Left lung (tissue), 10 donors: ENCODE data around the gene THAP3. TPM values are rescaled to one million over a fixed set of nuclear protein-coding genes. Genes with fewer than 3 reads are reported as not detected.
A peak's percentile ranks its signal among the peaks of the same experiment; 100 is the strongest.

Source experiments
- ATAC-seq: fragments of 200-7000 bp; cut with Tn5 transposase; one replicate; pipeline ENCODE4 v1.9.1; 2020; ENCODE audit warnings: moderate library complexity
- DNase-seq, 4 donors: peaks; one replicate each; pipeline ENCODE4 v3.0.0-alpha.2; 2013 to 2020
- H3K27ac ChIP-seq, 2 donors: fragments of 200-600 bp; sonication (generic) in 1 of 2; one replicate each; pipeline versions ENCODE4 v1.5.0 to v1.8.0; 2020 to 2021
- H3K27me3 ChIP-seq, 2 donors: fragments of 200-600 bp; sonication (generic) in 1 of 2; one replicate each; pipeline versions ENCODE4 v1.5.0 to v1.8.0; 2020 to 2021
- H3K36me3 ChIP-seq, 2 donors: fragments of 200-600 bp; sonication (generic) in 1 of 2; one replicate each; pipeline versions ENCODE4 v1.5.0 to v1.8.0; 2020 to 2021
- H3K4me1 ChIP-seq, 2 donors: fragments of 200-600 bp; one replicate each; pipeline ENCODE4 v1.8.0; 2021
- H3K4me3 ChIP-seq, 2 donors: fragments of 200-600 bp; sonication (generic) in 1 of 2; one replicate each; pipeline versions ENCODE4 v1.5.0 to v1.8.0; 2020 to 2021; ENCODE audit warnings: mild to moderate bottlenecking in 1 of 2
- H3K9me3 ChIP-seq, 2 donors: fragments of 200-600 bp; sonication (generic) in 1 of 2; one replicate each; pipeline versions ENCODE4 v1.5.0 to v1.8.0; 2020 to 2021
- CTCF ChIP-seq, 2 donors: fragments of 200-600 bp; sonication (generic) in 1 of 2; IDR thresholded peaks; one replicate each; pipeline versions ENCODE4 v1.5.0 to v1.8.0; 2021; ENCODE audit warnings: antibody characterized with exemption in 2 of 2
- intact Hi-C, 2 donors: fragments of 100-400 bp; cut with DNase I; formaldehyde crosslinking; loops; one replicate each; pipeline versions ENCODE4 v1.11.2 to v1.14.2; 2022
- polyA plus RNA-seq, 6 donors: library from polyadenylated mRNA; unstranded; fragments of 120-200 nt; gene quantifications; one replicate each; pipeline ENCODE4 v1.2.1, GENCODE V29; 2013; ENCODE audit not compliant: insufficient read length in 6 of 6
- total RNA-seq, 2 donors: library from RNA; stranded (reverse); fragmentation: NEBNext Ultra II Directional; extraction: Animal tissue kit (Norgen Biotek cat#: 25700); gene quantifications; one replicate each; pipeline ENCODE4 v1.2.1, GENCODE V29; 2021
- donor health status: DM: no; HTN: yes; CAD: no.
- donor health status: DM: no; HTN: no; CAD: no.

THAP3 gene
- total and polyA plus RNA-seq, 8 donors = 14.5 to 20.5 (median 17.1) TPM

DNA sequence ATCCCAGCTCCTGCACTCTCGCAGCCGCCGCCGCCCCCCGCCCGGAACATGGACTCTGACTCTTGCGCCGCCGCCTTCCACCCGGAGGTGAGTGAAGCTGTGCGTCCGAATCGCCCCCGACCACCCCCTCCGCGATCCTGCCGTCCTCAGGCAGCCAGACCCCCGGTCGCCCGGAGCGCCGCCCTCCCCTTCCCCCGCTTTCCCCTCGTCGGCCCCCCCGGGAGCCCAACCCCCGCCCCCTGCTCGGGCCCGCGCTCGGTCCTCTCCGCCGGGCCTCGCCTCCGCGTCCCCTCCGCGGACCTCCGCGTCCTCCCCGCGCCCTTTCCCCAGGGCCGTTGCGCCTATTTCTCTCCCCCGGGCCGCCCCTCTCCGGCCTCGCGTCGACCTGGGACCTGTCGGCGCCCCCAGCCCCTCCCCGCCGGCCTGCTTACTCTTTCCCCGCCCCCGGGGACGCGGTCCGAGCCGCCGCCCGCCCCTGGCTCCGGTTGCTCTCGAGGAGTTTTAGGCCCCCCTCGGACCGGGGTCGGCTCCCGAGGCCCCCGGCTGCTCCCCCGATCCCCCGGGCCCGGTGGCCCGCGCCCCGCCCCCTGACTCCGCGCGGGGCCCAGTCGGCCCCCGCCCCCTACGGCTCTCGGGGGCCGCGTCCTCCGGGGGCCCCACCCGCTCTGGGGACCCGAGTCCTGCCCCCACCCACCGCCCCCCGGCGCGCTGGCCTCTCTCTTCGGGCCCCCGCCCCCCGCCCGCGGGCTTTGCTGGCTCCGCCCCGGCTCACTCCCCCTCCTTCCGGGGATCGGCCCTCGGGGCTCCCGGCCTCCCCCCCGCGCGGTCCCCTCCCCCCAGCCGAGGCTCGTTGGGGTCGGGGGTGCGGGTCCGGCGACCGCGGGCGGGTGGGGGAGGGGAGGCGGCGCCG lies 10.4 kb upstream of the THAP3 start:
- H3K4me1 ChIP-seq = peaks cover 7 to 30% of the 10 kb centered on the region in 2 donors
- H3K9me3 ChIP-seq = no peaks in the 10 kb centered on the region
- H3K4me3 ChIP-seq = peak overlapping the region; percentile 85 to 95
- no peak for TF ChIP-seq CTCF (IDR thresholded peaks at IDR 0.05)
- DNase-seq = peak; percentile 28 to 90 (median 66)
- H3K27me3 ChIP-seq = peaks cover 0 to 9% of the 10 kb centered on the region in 2 donors
- ATAC-seq = peak; percentile 3
- peak overlapping the region; percentile 80 to 90 for H3K27ac ChIP-seq
- peaks cover 0 to 19% of the 10 kb centered on the region in 2 donors for H3K36me3 ChIP-seq
- intact Hi-C loops = no loop called here

DNA sequence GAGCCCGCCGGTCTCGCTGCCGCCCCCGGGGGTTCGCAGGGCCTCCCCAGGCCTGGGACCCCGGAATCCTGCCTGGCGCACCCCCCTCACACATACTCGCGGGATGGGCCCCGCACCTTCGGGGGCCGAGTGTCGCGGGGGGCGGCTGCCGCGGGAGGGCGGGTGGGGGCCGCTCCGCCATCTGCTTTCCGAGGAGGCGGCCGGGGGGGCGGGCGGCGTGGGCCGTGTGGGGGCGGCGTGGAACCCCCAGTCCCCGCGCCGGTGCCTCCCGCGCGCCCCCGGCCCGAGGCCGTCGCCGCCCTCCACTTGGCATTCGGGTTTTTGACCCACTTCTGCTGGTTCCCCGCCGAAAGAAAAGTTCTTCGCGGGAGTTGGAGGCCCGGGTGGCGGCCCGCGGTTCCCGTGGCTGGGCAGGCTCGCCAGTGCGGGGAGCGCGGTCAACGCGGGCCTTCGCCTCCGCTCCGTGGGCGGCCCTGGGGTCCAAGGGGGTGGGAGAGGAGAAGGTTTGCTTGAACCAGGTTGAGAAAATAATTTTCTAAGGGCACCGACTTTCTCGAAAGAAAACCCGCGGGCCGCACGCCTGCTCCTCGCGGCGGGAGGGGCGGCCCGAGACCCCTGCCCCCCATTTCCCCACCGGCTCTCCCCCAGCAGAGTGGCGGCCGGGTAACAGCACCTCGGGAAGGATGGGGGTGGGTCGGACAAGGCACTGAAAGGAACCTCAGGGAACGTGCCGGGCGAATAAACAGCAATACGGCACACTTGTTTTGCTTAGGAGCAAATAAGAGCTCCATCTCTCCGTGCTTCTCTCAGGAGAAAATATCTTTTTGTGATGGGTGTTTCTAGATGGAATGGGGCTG lies 9.5 kb upstream of the THAP3 start:
- DNase-seq = peak in 3 of 4 donors; percentile 15 to 85 (median 23)
- H3K4me3 ChIP-seq = peak overlapping the region; percentile 85 to 95
- H3K9me3 ChIP-seq = no peaks in the 10 kb centered on the region
- ATAC-seq = no peak
- H3K4me1 ChIP-seq = peaks cover 7 to 24% of the 10 kb centered on the region in 2 donors
- H3K36me3 ChIP-seq = peaks cover 0 to 28% of the 10 kb centered on the region in 2 donors
- intact Hi-C loops = no loop called here
- no peak for TF ChIP-seq CTCF (IDR thresholded peaks at IDR 0.05)
- peaks cover 0 to 9% of the 10 kb centered on the region in 2 donors for H3K27me3 ChIP-seq
- peak overlapping the region; percentile 80 to 90 for H3K27ac ChIP-seq

DNA sequence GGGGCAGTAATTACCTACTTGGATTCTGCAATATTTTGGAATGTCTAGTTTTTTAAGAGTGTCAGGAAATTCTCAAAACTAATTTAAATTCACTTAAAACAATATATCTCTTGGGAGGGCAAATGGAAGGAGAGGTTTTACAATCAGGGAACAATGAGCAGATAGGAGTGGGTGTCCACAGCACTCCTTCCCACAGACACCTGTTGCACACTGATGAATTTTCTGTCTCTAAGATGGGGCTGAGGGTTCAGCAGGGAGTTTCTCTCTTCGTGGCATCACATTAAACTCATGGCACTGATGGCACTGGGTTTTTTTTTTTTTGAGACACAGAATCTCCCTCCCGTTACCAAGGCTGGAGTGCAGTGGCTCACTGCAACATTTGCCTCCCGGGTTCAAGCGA lies 5.6 kb upstream of the THAP3 start:
- H3K27ac ChIP-seq = no peak overlapping the region
- peaks cover 0 to 61% of the 10 kb centered on the region in 2 donors for H3K36me3 ChIP-seq
- DNase-seq (no peak), ATAC-seq (no peak)
- TF ChIP-seq CTCF (IDR thresholded peaks at IDR 0.05) = no peak
- H3K4me3 ChIP-seq = no peak overlapping the region
- peaks cover 0 to 8% of the 10 kb centered on the region in 2 donors for H3K4me1 ChIP-seq
- H3K9me3 ChIP-seq = no peaks in the 10 kb centered on the region
- intact Hi-C loops = no loop called here
- H3K27me3 ChIP-seq = peaks cover 0 to 9% of the 10 kb centered on the region in 2 donors

DNA sequence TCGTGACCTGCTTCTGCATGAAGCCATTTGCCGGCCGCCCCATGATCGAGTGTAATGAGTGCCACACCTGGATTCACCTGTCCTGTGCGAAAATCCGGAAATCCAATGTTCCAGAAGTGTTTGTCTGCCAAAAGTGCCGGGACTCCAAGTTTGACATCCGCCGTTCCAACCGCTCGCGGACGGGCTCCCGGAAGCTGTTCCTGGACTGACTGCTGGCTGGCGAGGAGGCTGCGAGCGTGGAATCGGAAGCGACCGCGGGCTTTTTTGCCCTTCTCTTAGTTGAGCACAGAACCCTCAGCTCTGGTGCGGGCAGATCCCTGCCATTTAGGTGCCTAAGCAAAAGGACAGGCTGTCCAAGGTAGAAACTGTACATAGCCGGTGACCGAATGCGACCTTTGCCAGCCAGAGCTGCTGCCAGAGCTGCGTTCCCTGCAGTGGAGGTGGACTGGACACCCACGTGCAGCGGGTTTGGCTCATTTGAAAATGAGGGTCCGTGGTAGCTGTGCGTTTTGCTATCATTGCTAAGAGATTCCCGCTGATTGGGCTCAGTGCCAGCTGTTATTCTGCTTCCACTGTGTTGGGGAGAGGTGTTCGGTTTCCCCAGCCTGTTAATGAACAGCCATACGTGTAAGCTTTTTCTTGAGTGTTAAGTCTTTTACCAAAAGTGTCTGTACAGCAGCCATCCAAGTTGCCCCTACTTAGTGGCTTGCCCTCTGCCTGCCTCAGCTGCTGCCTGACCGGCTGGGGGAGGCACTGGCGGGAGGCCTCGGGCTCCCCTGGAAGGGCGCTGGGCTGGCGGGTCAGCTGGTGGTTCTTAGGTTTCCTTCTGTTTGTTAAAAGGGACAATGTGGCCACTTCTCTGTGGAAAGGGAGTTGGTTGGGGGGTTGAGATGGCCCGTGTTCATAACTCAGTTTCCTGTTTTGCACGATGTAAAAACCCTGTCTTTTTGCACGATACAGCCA lies 3.0 kb upstream of the THAP3 start:
- Histone ChIP-seq H3K27me3 (no peaks in the 10 kb centered on the region), H3K4me3 (no peak overlapping the region), H3K4me1 (peaks cover 7 to 21% of the 10 kb centered on the region in 2 donors), H3K9me3 (no peaks in the 10 kb centered on the region), H3K27ac (no peak overlapping the region), H3K36me3 (peaks cover 0 to 61% of the 10 kb centered on the region in 2 donors)
- intact Hi-C loops = no loop called here
- TF ChIP-seq CTCF (IDR thresholded peaks at IDR 0.05) = no peak
- DNase-seq (no peak), ATAC-seq (no peak)
